HepG2 (cell line): ENCODE measurements around the gene GAL3ST2. TPM values are rescaled to one million over a fixed set of nuclear protein-coding genes. Genes with fewer than 3 reads are reported as not detected.

Experiments used
- NFIB ChIP-seq: sonication (generic); formaldehyde crosslinking; IDR thresholded peaks from 2 replicates; pipeline ENCODE4 v1.9.0; 2021; ENCODE audit warnings: missing genetic modification reagents, mild to moderate bottlenecking, borderline replicate concordance
- REPIN1 ChIP-seq: sonication (generic); formaldehyde crosslinking; IDR thresholded peaks from 2 replicates; pipeline ENCODE4 v1.8.0; 2022; ENCODE audit warnings: missing genetic modification reagents, low read depth, mild to moderate bottlenecking, borderline replicate concordance
- XBP1 ChIP-seq: sonication (generic); formaldehyde crosslinking; IDR thresholded peaks from 2 replicates; pipeline ENCODE4 v1.5.0; 2020; ENCODE audit warnings: missing genetic modification reagents
- ZFP82 ChIP-seq: sonication (generic); formaldehyde crosslinking; IDR thresholded peaks from 2 replicates; pipeline ENCODE4 v1.5.1; 2020; ENCODE audit warnings: mild to moderate bottlenecking, missing genetic modification reagents, borderline replicate concordance
- ZKSCAN5 ChIP-seq: sonication (generic); formaldehyde crosslinking; IDR thresholded peaks from 2 replicates; pipeline ENCODE4 v1.5.1; 2020; ENCODE audit warnings: mild to moderate bottlenecking, missing genetic modification reagents
- polyA plus RNA-seq, 8 experiments: library from polyadenylated mRNA; depleted of rRNA in 3 of 8; stranded (reverse) in 7 of 8; unstranded in 1 of 8; fragments of >200 nt; fragmentation: Illumina TruSeq in 4 of 8; extraction: Trizol in 4 of 8; gene quantifications; 2 replicates each; pipeline versions ENCODE4 v1.2.1 to v1.2.3, GENCODE V29; 2011 to 2016; ENCODE audit warnings: low read depth in 4 of 8, missing spikeins in 1 of 8, mixed read lengths in 1 of 8; ENCODE audit not compliant: insufficient read depth in 1 of 8
- total RNA-seq, 5 experiments: library from RNA; depleted of rRNA; stranded (reverse); fragments of >200 nt; fragmentation: Illumina TruSeq; extraction: Trizol; gene quantifications; 2 replicates each; pipeline ENCODE4 v1.2.3, GENCODE V29; 2016; ENCODE audit warnings: low read depth in 1 of 5
- TF ChIP-seq, protein P1 (sequence below): sonication (generic); formaldehyde crosslinking; IDR thresholded peaks from 2 replicates; pipeline ENCODE4 v1.4.0; 2020; ENCODE audit warnings: missing genetic modification reagents
- TF ChIP-seq, protein P2 (sequence below): sonication (generic); formaldehyde crosslinking; IDR thresholded peaks from 2 replicates; pipeline ENCODE4 v1.5.0; 2020; ENCODE audit warnings: mild to moderate bottlenecking, missing genetic modification reagents

Gene GAL3ST2
- total and polyA plus RNA-seq, 2 of the 13 experiments (the other 11 are each of a cell fraction or from before 2014, with no cell fraction given) = 0.17 to 0.20 TPM

DNA sequence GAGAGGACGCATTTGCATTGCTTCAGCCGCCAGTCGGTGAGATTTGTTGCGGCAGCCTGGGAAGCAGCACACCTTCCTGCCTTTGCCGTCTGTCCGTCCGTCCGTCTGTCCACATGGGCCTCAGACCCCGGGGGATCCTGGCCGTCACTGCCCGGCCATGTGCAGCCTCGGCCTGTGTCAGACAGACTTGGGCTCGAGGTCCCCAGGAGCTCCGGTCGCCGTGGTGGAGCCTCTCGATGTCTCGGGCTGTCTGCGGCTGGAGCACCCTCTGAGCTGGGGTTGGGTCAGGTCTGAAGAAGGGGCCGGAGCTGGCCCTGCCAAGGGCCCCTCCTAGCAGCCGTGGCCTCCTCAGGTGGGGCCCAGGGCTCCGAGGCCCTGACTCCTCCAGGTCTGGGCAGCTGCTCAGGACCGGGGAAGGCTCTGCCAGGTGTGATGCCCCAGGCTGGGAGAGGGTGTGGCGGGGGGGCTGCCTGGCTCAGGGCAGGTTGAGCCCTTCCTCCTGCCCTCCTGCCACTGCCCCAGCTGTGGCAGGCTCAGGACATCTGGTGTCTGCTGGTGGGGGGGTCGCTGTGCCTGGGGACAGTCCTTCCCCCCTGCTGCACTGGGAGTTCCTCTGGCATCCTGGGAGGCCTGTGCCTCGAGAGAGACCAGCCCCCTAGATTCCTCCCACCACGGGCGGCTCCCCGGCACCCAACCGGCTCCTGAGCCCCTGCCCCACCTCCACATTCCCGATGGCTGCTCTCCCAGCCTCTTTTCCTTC lies 44.2 kb downstream of the GAL3ST2 start (continued):
- TF ChIP-seq ZFP82 (CRISPR knock-in tag) (no peak), ZKSCAN5 (no peak), XBP1 (CRISPR knock-in tag) (no peak), REPIN1 (CRISPR knock-in tag) (no peak), NFIB (CRISPR knock-in tag) (0 out of 2 replicates have a peak, but pooled peaks have one; percentile 16)
- TF ChIP-seq, protein P1, sequence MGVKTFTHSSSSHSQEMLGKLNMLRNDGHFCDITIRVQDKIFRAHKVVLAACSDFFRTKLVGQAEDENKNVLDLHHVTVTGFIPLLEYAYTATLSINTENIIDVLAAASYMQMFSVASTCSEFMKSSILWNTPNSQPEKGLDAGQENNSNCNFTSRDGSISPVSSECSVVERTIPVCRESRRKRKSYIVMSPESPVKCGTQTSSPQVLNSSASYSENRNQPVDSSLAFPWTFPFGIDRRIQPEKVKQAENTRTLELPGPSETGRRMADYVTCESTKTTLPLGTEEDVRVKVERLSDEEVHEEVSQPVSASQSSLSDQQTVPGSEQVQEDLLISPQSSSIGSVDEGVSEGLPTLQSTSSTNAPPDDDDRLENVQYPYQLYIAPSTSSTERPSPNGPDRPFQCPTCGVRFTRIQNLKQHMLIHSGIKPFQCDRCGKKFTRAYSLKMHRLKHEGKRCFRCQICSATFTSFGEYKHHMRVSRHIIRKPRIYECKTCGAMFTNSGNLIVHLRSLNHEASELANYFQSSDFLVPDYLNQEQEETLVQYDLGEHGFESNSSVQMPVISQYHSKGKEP (CRISPR knock-in tag) = no peak
- TF ChIP-seq, protein P2, sequence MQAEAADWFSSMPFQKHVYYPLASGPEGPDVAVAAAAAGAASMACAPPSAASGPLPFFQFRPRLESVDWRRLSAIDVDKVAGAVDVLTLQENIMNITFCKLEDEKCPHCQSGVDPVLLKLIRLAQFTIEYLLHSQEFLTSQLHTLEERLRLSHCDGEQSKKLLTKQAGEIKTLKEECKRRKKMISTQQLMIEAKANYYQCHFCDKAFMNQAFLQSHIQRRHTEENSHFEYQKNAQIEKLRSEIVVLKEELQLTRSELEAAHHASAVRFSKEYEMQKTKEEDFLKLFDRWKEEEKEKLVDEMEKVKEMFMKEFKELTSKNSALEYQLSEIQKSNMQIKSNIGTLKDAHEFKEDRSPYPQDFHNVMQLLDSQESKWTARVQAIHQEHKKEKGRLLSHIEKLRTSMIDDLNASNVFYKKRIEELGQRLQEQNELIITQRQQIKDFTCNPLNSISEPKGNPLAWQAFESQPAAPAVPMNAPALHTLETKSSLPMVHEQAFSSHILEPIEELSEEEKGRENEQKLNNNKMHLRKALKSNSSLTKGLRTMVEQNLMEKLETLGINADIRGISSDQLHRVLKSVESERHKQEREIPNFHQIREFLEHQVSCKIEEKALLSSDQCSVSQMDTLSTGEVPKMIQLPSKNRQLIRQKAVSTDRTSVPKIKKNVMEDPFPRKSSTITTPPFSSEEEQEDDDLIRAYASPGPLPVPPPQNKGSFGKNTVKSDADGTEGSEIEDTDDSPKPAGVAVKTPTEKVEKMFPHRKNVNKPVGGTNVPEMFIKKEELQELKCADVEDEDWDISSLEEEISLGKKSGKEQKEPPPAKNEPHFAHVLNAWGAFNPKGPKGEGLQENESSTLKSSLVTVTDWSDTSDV = no peak
